ENCODE results near the gene SVOPL.

GRCh38 chr7:138555684-138556083, 145.5 kb downstream of the SVOPL start:
- TF ChIP-seq POLR2A (IDR thresholded peaks at IDR 0.05) (no peak), CTCF (IDR thresholded peaks at IDR 0.05) (no peak), EP300 (IDR thresholded peaks at IDR 0.05) (no peak)

Measured in upper lobe of left lung (tissue), 4 donors.